Measurements from ENCODE around the gene SLC22A23.

Gene SLC22A23

DNA sequence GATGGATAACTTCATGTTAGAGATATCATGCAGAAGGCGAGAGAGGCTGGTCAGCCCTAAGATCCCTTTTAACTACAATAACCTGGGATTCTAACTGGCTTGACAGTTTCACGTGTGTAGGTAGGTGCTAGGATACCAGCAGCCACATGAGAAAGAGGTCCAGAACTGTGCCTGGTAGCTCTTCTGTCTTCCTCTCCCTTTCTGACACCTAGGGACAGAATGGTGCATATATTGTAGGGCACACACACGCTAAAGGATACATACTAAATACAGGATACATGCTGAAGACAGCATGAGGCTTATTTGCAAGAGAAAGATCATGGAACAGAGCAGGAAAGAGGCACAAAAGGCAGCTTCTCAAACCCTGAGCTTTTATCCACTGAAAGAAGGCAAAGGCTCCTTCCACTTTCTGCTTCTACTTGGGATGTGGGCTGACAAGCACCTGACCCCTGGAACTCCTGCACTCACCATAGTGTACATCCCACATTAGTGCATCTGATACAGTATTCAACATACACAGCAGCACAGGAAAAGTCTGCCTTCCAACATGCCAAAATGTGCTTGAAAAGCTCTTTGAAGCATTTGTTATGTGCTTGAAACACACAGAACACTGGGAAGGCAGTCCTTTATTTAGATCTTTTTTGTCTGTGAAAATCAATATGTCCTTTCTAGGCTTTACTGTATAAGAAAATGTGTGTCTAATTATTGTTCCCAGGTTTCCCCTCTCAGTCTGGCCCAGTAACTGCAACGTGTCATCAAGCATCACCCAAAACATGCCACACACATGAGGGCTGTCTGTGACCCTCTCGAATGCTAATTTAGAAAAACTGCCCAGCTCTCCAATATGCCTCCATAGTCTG, 3.2 kb downstream of the SLC22A23 start:
- no peak for DNase-seq (ENCODE audit: low read depth)
- TF ChIP-seq, protein P1, sequence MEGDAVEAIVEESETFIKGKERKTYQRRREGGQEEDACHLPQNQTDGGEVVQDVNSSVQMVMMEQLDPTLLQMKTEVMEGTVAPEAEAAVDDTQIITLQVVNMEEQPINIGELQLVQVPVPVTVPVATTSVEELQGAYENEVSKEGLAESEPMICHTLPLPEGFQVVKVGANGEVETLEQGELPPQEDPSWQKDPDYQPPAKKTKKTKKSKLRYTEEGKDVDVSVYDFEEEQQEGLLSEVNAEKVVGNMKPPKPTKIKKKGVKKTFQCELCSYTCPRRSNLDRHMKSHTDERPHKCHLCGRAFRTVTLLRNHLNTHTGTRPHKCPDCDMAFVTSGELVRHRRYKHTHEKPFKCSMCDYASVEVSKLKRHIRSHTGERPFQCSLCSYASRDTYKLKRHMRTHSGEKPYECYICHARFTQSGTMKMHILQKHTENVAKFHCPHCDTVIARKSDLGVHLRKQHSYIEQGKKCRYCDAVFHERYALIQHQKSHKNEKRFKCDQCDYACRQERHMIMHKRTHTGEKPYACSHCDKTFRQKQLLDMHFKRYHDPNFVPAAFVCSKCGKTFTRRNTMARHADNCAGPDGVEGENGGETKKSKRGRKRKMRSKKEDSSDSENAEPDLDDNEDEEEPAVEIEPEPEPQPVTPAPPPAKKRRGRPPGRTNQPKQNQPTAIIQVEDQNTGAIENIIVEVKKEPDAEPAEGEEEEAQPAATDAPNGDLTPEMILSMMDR (conservative IDR thresholded peaks at IDR 0.05; ENCODE audit: low read depth, low read length): no peak
- no peak overlapping the region for H3K4me3 ChIP-seq (ENCODE audit: low read length)

GRCh38 chr6:3451498-3451897, 5.4 kb downstream of the SLC22A23 start:
- TF ChIP-seq, protein P1 (conservative IDR thresholded peaks at IDR 0.05; ENCODE audit: low read depth, low read length): no peak
- DNase-seq (ENCODE audit: low read depth): no peak
- no peak overlapping the region for H3K4me3 ChIP-seq (ENCODE audit: low read length)

DNA sequence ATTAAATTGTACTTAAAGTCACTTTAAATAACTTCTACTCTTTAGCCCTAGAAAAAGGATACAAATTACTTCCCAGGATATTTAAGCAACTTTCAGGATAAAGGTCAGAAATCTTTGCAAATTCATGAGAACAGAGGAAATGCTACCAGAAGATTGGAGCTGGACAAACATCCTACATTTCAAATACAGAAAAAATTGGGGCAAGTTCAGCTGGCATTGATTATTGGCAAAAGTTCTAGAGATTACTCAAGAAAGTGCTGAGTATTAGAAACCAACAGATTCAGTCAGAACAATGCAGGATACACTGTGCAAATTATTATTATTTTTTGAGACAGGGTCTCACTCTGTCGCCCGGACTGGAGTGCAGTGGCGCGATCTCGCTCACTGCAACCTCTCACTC, 6.0 kb downstream of the SLC22A23 start:
- TF ChIP-seq, protein P1 (conservative IDR thresholded peaks at IDR 0.05; ENCODE audit: low read depth, low read length): no peak
- DNase-seq (ENCODE audit: low read depth): no peak
- H3K4me3 ChIP-seq (ENCODE audit: low read length): no peak overlapping the region

- H3K4me3 ChIP-seq (ENCODE audit: low read length): no peak overlapping the region
- DNase-seq (ENCODE audit: low read depth): no peak
- TF ChIP-seq, protein P1 (conservative IDR thresholded peaks at IDR 0.05; ENCODE audit: low read depth, low read length): no peak
Measured at GRCh38 chr6:3449750-3450305, 7.0 kb downstream of the SLC22A23 start.

- TF ChIP-seq, protein P1 (conservative IDR thresholded peaks at IDR 0.05; ENCODE audit: low read depth, low read length): no peak
- DNase-seq (ENCODE audit: low read depth): no peak
- H3K4me3 ChIP-seq (ENCODE audit: low read length): no peak overlapping the region
Measured at GRCh38 chr6:3449321-3449720, 7.5 kb downstream of the SLC22A23 start.

DNA sequence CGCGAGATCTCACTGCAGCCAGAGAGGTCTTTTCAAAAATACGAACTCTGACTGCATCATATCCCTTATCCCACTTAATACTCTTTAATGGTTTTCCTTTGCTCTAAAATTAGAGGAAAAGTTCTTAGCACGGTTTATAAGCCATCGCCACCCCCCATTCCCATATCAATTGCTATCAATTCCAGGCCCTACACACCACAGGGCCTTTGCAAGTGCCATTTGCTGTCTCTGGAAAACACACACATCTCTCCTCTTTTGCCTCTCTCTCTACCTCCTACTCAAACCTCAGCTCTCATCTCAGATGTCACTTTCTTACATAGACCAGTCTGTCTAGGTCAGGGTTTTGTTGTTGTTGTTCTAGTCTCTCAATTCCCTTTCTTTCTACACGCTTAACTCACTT, 9.8 kb downstream of the SLC22A23 start:
- H3K4me3 ChIP-seq (ENCODE audit: low read length): no peak overlapping the region
- no peak for DNase-seq (ENCODE audit: low read depth)
- TF ChIP-seq, protein P1 (conservative IDR thresholded peaks at IDR 0.05; ENCODE audit: low read depth, low read length): no peak

- H3K4me3 ChIP-seq (ENCODE audit: low read length): no peak overlapping the region
- DNase-seq (ENCODE audit: low read depth): no peak
- TF ChIP-seq, protein P1 (conservative IDR thresholded peaks at IDR 0.05; ENCODE audit: low read depth, low read length): no peak
Measured at GRCh38 chr6:3446184-3446583, 10.7 kb downstream of the SLC22A23 start.

Data from retinal pigment epithelial cell (primary cell).